Activated CD4-positive, CD25-positive, alpha-beta regulatory T cell treated with anti-CD3 and anti-CD28 coated beads, Interleukin-2, amount 50 U/mL, for 72 hours (primary cell): Measurements from ENCODE around the gene CCL24.
"Not testable (repeated sequence)": the region's sequence is repeated elsewhere in the genome, so short reads cannot be mapped to it uniquely, and the experiment has no call there.

ENCODE experiments used
- DNase-seq: peaks from one replicate; pipeline ENCODE4 v3.0.0; 2021

The CCL24 gene

GRCh38 chr7:75779035-75779434, 34.6 kb downstream of the CCL24 start:
- not testable (repeated sequence) for DNase-seq

GRCh38 chr7:75776295-75776971, 37.2 kb downstream of the CCL24 start:
- DNase-seq: no peak

GRCh38 chr7:75773958-75774357, 39.6 kb downstream of the CCL24 start:
- DNase-seq: not testable (repeated sequence)

- DNase-seq: no peak
Measured at GRCh38 chr7:75772081-75773077, 41.2 kb downstream of the CCL24 start, which contains the start of gene CCL26. TSS of gene CCL26 (minus strand) at chr7:75772211. CDS start at chr7:75772176, 35 bp downstream.

GRCh38 chr7:75771224-75771623, 42.4 kb downstream of the CCL24 start:
- DNase-seq: no peak

- DNase-seq: no peak
Measured at GRCh38 chr7:75762350-75762917, 51.2 kb downstream of the CCL24 start.

GRCh38 chr7:75761801-75762200, 51.8 kb downstream of the CCL24 start:
- DNase-seq: not testable (repeated sequence)
